HCT116 (cell line): Measurements from ENCODE around the gene COTL1.

ENCODE experiments used
- CBX3 ChIP-seq: IDR thresholded peaks from 2 replicates; pipeline ENCODE4 v1.6.1; 2012; ENCODE audit warnings: low read depth
- CEBPB ChIP-seq: IDR thresholded peaks from 2 replicates; pipeline ENCODE4 v1.6.1; 2012; ENCODE audit warnings: low read depth
- CTCF ChIP-seq, 3 experiments: fragments of 200-600 bp in 1 of 3; sonication (generic) in 1 of 3; IDR thresholded peaks in 2 of 3; conservative IDR thresholded peaks in 1 of 3; 2 replicates each; pipeline ENCODE4 v1.5.1; 2012 to 2017; ENCODE audit warnings: low read depth in 2 of 3, low read length in 2 of 3, antibody characterized with exemption in 1 of 3, borderline replicate concordance in 1 of 3, control low read depth in 1 of 3, mild to moderate bottlenecking in 1 of 3, mixed read lengths in 1 of 3, mixed run types in 1 of 3, moderate library complexity in 1 of 3; ENCODE audit not compliant: insufficient read depth in 1 of 3
- EGR1 ChIP-seq: IDR thresholded peaks from 2 replicates; pipeline ENCODE4 v1.6.1; 2012; ENCODE audit warnings: low read depth
- EZH2 ChIP-seq: fragments of 200-600 bp; sonication (generic); IDR thresholded peaks from 2 replicates; pipeline ENCODE4 v1.6.1; 2017; ENCODE audit warnings: antibody characterized with exemption, mixed run types
- JUND ChIP-seq: IDR thresholded peaks from 2 replicates; pipeline ENCODE4 v1.6.1; 2012
- MAX ChIP-seq: IDR thresholded peaks from 2 replicates; pipeline ENCODE4 v1.6.1; 2012
- POLR2A ChIP-seq: IDR thresholded peaks from 2 replicates; pipeline ENCODE4 v1.7.0; 2011; ENCODE audit warnings: borderline replicate concordance; ENCODE audit not compliant: insufficient read depth, insufficient read length; ENCODE audit errors: extremely low read depth
- POLR2AphosphoS5 ChIP-seq: IDR thresholded peaks from 2 replicates; pipeline ENCODE4 v1.6.1; 2011; ENCODE audit warnings: mild to moderate bottlenecking, low read depth, low read length, moderate library complexity
- SIN3A ChIP-seq: IDR thresholded peaks from 2 replicates; pipeline ENCODE4 v1.6.1; 2012; ENCODE audit warnings: low read depth
- ZNF274 ChIP-seq: fragments of 200-500 bp; sonication (Bioruptor generic); IDR thresholded peaks from 2 replicates; pipeline ENCODE4 v1.6.1; 2014; ENCODE audit warnings: mild to moderate bottlenecking, low read depth, low read length, inconsistent platforms

GRCh38 chr16:84658690-84659089, 40.8 kb upstream of the COTL1 start:
- TF ChIP-seq ZNF274 (no peak), CTCF (IDR thresholded peaks at IDR 0.05 in 2 of 3, conservative IDR thresholded peaks at IDR 0.05 in 1 of 3; ENCODE audit: borderline replicate concordance in 1 of 3, insufficient read depth in 1 of 3, low read depth in 2 of 3, low read length in 2 of 3) (no peak), JUND (no peak), POLR2AphosphoS5 (no peak), EZH2 (no peak), CEBPB (no peak), EGR1 (no peak), MAX (no peak), SIN3A (no peak), POLR2A (no peak), CBX3 (no peak)
